ENCODE results near the gene ZBTB37.

GRCh38 chr1:173884701-173885100 lies 16.5 kb downstream of the ZBTB37 start:
- TF ChIP-seq CTCF (IDR thresholded peaks at IDR 0.05; ENCODE audit: low read depth, low read length), result no peak
- TF ChIP-seq EZH2phosphoT487 (IDR thresholded peaks at IDR 0.05; ENCODE audit: low read depth), result no peak
